NCI-H526 treated with DMSO at 0.1 percent for 48 hours (cell line): ENCODE results near the gene GPR137.

ENCODE experiments used
- DNase-seq: peaks from one replicate; lab custom pipeline; 2025; lab: John Stamatoyannopoulos, UW

GPR137 gene

DNA sequence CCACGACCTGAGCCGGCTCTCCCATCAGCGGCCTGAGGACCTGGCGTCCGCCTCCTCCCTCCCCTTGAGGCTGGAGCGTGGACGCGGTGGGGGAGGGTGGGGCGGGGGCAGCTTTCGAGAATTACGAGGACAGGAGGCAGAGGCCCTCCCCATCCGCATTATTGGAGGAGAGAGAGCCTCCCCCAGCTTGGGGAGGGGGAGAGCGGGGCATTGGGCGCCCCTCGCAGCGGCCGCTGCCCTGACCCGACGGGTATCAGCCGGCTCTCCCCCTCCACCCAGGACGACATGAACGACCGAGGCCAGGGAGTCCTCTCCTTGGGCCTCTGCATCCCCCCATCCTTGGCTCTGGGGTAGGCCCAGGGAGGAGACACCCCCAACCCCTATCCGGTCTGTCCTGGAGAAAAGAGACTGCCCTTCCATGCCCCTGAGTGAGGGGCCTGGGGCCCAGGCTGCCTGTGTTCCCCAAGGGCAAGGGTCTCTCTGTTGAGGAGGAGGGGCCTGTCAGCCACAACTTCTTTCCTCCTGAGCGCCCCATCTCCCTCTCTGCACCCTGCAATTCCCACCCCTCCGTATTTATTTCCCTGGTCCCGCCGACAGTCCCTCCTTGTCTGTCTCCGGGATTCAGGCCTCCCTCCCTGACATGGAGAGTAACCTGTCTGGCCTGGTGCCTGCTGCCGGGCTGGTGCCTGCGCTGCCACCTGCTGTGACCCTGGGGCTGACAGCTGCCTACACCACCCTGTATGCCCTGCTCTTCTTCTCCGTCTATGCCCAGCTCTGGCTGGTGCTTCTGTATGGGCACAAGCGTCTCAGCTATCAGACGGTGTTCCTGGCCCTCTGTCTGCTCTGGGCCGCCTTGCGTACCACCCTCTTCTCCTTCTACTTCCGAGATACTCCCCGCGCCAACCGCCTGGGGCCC, 495 bp downstream of the GPR137 start:
- DNase-seq = no peak

DNA sequence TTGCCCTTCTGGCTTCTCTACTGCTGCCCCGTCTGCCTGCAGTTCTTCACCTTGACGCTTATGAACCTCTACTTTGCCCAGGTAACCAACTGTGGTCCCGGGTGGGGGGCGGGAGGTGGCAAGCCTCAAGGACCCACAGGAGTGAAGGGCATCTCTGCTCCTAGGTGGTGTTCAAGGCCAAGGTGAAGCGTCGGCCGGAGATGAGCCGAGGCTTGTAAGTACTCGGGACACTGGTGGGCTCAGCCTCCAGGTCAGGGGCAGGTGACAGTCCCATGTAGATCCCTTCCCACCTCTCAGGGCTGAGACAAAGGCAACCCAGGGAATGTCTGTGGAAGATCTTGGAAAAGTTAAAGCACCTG, 1.1 kb downstream of the GPR137 start:
- no peak for DNase-seq

DNA sequence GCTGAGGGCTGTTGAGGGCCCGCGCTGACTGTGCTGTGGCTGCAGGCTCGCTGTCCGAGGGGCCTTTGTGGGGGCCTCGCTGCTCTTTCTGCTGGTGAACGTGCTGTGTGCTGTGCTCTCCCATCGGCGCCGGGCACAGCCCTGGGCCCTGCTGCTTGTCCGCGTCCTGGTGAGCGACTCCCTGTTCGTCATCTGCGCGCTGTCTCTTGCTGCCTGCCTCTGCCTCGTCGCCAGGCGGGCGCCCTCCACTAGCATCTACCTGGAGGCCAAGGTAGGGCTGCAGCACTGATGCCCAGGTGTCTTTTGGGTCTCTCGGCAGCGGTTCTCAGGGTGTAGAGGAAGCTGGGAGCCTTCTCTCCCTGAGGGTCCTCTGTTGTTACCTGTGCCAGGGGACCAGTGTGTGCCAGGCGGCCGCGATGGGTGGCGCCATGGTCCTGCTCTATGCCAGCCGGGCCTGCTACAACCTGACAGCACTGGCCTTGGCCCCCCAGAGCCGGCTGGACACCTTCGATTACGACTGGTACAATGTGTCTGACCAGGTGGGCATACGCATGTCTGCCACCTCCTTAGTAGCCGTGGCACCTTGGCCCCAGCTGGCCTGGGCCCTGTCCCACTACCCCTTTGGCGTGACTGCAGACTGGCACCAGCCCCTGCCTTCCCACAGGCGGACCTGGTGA, 2.2 kb downstream of the GPR137 start:
- DNase-seq = no peak

DNA sequence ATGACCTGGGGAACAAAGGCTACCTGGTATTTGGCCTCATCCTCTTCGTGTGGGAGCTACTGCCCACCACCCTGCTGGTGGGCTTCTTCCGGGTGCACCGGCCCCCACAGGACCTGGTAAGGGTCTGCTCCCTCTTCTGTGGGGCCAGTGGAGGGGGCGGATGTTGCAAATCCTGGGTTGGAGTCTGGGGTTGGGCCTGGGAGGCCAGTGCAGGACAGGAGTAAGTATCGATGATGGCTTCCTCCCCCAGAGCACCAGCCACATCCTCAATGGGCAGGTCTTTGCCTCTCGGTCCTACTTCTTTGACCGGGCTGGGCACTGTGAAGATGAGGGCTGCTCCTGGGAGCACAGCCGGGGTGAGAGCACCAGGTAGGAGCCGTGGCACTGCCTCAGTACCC, 2.7 kb downstream of the GPR137 start:
- no peak for DNase-seq

DNA sequence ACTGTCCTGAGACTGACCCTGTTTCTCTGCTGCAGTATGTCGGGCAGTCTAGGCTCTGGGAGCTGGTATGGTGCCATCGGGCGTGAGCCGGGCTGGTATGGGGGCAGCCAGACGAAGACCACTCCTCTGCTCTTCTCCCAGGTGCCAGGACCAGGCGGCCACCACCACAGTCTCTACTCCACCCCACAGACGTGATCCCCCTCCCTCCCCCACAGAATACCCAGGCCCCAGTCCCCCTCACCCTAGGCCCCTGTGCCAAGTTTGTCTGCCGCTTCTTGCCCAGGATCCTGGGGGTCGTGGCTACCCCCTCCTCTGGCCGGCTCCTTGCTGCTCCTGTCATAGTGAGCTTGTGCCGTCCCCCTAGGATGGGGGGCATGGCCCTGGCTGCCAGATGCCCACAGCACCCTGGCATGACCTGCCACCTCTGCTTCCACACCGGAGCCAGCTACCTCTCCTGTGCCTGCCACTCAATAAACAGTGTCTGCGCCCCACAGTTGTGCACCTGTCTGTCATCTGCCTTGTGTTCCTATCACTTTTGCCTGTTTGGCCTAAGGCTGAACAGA, 3.4 kb downstream of the GPR137 start:
- DNase-seq = no peak

DNA sequence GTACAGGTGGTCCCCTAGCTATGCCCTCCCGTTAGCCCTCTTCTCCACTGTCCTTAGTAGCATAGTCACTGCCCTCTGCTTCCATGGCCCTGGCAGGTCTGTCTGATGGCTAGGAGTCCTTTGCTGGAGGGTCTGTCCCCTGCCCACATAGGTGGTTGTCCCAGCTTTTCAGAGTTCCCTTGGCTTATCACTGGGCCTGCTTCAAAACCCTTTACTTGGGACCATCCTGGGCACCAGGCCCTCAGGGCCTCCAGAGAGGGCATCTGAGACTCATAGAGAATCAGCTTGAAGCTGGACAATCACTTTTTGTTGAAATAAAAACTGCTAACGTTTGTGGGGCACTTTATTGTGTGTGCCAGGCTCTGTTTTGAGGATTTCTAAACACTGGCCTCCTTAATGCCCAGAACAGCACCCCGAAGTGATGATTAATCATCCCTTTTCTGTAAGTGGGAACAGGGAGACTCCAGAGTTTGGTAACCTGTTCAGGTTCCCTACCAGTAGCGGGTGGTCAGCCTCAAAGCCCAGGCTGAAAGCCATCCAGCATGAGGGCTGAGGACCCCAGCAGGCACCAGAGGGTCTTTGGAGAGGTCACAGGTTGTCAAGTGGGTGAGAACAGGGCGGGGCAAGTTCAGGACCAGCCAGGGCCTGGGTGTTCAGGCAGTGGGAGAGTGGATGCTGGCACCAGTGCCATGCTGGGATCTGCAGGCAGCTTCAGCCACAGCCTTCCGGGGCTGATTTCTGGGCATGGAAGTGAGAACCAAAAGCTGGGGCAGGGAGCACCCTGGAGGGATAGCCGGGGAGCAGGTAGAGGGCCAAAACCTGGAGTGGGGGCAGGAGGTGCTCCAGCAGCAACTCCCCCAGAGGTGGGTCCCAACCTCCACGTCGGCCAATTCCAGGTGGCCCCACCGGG, 5.0 kb downstream of the GPR137 start:
- DNase-seq = no peak

DNA sequence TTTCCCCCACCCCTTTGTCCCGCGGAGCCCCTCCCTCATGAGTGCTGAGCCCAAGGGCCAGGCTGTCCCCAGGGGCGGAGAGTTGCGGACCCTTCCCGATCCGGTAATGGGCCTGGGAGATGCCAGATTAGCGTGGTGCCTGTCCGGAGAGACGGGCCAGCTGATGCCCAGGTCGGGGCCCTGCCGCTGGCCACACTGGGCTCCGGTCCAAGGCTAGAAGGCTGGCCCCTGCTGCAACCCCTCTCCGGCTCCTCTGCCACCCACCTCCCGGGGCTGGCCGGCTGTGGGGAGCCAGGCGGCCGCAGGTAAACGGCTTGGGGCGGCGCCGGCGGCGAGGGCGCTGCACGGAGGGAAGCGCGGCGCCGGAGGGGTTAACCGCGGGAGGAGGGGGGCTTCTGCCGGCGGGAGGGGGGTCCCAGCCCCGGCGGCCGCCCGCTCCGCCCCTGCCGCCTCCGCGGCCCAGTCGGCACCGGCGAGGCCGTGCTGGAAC, 5.7 kb downstream of the GPR137 start, which contains the start of gene KCNK4:
TSS of gene KCNK4 (plus strand) at position 41 of the 490 bp plus-strand sequence. CDS start 1,717 bp downstream, outside the sequence.
- DNase-seq = no peak

DNA sequence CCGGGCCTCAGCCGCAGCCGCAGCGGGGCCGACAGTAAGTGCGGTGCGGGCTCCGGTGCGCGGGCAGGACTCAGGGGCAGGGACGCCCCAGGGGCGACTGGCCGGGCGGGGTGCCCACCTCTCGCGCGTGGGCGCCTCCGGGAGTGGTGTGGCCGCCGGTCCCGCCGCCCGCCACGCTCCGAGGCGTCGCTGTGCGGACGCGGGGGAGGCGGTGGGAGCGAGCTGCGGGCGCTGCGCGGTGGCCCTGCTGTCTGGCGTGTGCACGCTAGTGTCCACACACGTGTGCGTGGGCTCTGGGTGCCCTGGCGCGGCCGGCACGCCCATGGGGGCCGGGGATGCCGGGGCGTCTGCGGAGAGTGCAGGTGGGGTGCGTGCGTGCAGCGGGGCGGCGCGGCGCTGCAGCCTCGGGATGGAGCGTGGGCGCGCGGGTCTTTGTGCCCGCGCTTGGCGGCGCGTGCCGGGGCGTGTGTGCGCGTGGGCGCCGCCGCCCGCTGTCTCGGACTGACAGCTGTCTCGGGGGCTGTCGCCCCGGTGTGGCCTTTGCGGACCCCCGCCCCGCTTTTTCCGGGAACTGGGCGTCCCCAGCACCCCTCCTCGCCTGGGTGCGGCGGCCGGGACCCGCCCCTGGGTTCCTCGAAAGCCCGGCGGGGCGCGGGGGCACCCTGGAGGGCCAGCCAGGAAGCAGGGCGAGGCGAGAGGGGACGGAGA, 6.3 kb downstream of the GPR137 start:
- no peak for DNase-seq

DNA sequence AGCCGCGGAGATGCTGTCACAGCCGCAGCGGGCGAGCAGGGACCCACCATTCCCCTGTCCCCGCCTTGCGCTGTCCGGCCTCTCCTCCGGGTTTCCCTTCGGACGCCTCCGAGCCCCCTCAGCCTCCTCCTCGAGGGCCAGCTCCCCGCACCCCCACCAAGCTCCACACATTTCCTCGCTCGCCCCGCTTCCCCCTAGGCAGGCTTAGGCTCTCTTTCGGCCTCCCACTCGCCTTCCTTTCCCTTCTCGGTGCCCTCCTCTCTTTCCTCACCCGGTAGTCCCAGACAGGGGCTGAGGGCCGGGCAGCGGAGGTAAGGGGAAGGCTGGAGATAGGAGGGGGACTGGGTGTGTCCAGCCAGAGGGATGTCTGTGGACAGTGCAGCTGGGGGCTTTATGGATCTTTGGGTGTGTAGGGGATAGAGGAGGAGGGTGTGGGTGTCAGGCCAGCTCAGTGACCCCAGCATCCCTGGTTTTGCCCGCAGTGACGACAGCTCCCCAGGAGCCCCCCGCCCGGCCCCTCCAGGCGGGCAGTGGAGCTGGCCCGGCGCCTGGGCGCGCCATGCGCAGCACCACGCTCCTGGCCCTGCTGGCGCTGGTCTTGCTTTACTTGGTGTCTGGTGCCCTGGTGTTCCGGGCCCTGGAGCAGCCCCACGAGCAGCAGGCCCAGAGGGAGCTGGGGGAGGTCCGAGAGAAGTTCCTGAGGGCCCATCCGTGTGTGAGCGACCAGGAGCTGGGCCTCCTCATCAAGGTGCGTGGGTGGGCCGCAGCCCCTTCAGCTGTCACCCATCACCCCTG, 7.0 kb downstream of the GPR137 start:
- DNase-seq = no peak

DNA sequence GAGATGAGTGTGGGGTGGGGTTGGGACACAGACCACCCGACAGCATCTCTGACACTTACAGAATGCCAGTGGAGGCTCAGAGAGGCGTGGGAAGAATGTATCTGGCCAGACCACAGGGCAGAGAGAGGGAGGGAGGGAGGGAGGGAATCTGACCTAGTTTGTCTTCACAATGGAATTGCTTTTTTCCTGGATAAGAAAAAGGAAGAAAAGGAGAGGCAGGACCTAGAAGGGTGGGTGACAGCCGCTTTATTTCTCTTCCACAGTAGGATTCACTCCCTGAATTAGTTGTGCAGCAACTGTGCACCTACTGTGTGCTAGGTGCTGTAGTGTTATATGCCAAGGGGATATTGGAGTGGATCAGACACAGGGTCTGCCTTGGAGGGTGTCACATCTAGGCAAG, 9.1 kb downstream of the GPR137 start:
- no peak for DNase-seq

DNA sequence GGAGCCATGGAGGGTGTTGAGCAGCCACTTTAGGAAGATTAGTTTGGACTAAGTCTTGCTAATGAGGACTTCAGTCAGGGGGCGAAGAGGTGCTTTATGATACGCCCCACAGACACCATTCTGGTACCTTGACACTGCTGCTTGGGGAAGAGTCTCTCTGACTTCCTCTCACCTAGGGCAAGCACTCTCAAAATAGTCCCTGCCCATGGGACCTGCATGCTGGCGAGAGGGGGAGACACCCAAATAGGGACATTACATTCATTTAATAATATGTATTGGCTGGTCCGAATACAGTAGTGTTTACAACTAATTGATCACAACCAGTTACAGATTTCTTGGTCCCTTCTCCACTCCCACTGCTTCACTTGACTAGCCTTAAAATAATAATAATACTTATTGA, 10.1 kb downstream of the GPR137 start:
- DNase-seq = no peak

DNA sequence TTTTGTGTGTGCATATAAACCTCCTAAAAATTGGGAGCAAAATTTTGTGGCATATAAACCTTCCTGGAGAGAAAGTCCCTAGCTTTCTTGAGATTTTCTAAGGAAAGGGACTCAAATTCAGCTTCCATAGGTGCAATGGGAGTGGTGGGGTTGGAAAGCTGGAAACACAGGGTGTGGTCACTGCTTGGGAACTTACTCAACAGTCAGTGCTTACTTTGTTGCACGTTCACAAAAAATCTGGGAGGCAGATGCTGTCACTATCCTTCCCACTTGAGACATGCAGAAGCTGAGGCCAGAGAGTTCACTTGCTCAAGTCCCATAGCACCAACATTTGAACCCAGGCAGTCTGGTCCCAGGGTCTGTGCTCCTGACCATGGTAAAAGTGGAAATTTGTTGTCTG, 10.6 kb downstream of the GPR137 start:
- no peak for DNase-seq

DNA sequence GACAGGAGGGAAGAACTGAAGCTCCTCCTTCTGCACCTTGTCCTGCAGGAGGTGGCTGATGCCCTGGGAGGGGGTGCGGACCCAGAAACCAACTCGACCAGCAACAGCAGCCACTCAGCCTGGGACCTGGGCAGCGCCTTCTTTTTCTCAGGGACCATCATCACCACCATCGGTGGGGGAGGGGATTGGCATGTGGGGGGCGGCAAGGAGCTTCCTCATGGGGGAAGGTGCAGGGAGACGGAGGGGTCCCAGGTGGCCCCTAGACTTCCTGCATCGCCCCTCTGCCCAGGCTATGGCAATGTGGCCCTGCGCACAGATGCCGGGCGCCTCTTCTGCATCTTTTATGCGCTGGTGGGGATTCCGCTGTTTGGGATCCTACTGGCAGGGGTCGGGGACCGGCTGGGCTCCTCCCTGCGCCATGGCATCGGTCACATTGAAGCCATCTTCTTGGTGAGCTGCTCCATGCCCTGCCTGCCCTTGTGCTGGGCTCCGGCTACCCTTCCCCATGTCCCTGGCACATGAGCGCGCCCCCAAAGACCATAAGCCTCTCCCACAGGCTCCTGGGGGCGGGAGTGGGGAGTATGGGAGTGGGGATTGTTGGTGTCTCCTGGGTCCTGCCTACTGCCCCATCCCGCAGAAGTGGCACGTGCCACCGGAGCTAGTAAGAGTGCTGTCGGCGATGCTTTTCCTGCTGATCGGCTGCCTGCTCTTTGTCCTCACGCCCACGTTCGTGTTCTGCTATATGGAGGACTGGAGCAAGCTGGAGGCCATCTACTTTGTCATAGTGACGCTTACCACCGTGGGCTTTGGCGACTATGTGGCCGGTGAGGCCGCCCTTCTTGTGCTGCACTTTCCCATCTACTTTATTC, 11.4 kb downstream of the GPR137 start:
- no peak for DNase-seq

DNA sequence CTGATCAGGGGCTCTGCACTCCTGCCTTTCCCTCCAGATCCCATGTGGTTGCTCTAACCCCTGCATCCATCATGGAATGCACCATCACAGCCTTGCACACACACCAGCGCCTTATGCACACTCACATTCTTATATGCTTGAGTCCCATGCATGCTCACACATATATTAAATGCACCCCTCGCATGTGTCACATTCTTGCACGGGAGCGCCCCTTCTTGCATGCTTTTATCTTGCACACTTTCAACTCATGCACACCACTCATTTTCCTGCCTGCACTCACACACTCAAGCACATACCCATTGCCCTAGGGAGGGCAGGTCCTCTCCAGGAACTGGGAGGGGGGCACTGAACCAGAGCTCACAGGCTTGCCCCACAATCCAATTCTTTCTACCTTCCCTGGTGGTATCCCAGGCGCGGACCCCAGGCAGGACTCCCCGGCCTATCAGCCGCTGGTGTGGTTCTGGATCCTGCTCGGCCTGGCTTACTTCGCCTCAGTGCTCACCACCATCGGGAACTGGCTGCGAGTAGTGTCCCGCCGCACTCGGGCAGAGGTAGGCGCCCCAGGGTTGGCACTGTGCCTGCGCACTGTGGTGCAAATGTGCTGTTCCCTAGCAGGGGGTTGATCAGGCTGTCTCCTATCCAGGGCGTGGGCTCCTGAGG, 12.2 kb downstream of the GPR137 start:
- DNase-seq = no peak

DNA sequence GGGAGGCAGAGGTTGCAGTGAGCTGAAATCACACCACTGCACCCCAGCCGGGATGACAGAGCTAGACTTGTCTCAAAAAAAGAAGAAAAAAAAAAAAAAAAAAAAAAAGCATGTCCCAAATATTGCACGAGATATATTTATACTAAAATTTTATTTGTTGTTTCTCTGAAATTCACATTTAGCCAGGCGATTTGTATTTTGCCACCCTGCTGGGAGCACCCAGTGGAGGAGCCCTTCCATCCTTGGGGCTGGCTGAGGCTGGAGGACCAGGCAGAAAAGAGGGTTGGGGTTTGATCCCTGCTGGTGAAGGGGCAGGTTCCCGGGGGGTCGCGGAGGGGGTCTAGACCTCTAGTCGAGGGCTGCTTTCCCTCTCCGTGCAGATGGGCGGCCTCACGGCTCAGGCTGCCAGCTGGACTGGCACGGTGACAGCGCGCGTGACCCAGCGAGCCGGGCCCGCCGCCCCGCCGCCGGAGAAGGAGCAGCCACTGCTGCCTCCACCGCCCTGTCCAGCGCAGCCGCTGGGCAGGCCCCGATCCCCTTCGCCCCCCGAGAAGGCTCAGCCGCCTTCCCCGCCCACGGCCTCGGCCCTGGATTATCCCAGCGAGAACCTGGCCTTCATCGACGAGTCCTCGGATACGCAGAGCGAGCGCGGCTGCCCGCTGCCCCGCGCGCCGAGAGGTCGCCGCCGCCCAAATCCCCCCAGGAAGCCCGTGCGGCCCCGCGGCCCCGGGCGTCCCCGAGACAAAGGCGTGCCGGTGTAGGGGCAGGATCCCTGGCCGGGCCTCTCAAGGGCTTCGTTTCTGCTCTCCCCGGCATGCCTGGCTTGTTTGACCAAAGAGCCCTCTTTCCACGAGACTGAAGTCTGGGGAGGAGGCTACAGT, 13.6 kb downstream of the GPR137 start:
- DNase-seq = no peak

DNA sequence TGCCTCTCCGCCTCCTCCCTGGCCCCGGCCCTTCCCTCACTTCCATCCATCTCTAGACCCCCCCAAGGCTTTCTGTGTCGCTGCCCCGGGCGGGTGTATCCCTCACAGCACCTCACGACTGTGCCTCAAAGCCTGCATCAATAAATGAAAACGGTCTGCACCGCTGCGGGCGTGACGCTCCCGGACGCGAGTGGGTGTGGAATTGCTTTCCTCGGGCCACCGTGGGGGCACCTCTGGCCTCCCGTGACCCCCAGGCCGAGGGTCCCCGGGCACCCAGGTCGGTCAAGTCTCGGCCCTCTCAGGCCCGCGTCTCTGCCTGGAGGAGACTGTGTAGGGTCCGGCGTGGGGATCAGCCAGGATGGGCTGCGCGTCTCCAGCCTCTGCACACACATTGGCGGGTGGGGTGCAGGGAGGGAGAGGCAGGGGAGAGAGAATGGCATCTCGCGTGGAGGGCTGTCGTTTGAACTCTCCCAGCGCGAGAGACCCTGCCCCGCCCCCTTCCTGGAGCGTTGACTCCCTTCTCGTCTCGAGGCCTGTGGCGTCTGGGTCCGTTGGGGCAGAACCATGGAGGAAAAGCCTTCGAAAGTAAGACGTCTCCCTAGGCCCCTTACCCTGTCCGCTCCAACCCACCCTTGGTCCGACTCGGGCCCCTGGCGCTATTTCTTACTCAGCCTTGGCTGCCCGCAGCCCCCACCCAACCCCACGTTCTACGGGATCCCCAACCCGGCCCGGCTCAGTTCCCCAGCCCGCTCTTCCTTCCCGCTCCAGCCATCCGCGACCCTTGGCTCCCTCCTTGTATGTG, 14.4 kb downstream of the GPR137 start, which contains the start of gene CATSPERZ:
TSS of gene CATSPERZ (plus strand) at position 512 of the 802 bp plus-strand sequence. CDS start at position 565, 53 bp downstream.
- no peak for DNase-seq
